ENCODE data around the gene SSUH2.

DNA sequence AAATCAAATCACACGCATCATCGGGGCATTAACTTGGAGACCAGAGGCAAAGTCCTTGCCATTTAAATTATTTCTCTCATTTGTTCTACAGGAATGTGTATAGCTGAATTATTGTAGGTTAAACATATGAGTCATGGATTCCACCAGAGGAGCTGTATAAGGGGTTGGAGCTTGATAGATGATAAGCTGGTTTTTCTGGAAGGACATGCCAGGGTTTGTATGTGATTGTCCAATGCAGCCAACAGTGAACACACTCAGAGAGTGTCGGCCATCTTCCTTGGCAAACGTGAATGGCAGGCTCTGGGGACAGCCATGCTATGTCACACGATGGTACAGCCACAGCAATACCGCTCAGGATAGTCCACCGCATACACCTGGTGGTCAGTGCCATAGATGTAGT is 25.1 kb downstream of the SSUH2 start:
- TF ChIP-seq, protein P1, sequence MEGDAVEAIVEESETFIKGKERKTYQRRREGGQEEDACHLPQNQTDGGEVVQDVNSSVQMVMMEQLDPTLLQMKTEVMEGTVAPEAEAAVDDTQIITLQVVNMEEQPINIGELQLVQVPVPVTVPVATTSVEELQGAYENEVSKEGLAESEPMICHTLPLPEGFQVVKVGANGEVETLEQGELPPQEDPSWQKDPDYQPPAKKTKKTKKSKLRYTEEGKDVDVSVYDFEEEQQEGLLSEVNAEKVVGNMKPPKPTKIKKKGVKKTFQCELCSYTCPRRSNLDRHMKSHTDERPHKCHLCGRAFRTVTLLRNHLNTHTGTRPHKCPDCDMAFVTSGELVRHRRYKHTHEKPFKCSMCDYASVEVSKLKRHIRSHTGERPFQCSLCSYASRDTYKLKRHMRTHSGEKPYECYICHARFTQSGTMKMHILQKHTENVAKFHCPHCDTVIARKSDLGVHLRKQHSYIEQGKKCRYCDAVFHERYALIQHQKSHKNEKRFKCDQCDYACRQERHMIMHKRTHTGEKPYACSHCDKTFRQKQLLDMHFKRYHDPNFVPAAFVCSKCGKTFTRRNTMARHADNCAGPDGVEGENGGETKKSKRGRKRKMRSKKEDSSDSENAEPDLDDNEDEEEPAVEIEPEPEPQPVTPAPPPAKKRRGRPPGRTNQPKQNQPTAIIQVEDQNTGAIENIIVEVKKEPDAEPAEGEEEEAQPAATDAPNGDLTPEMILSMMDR (IDR thresholded peaks at IDR 0.05 in 4 of 5, conservative IDR thresholded peaks at IDR 0.05 in 1 of 5), result no peak
- no peak for TF ChIP-seq POLR2A (IDR thresholded peaks at IDR 0.05)

Measured in gastrocnemius medialis (tissue), 4 donors.